ENCODE measurements around the gene F9. TPM values are rescaled to one million over a fixed set of nuclear protein-coding genes. Genes with fewer than 3 reads are reported as not detected.
A peak's percentile ranks its signal among the peaks of the same experiment; 100 is the strongest.
"Not testable (repeated sequence)": the region's sequence is repeated elsewhere in the genome, so short reads cannot be mapped to it uniquely, and the experiment has no call there.

Gene F9
- total and polyA plus RNA-seq, 10 of the 15 experiments (the other 5 are each of a cell fraction or from before 2014, with no cell fraction given), result 0.18 TPM; not detected in 9

DNA sequence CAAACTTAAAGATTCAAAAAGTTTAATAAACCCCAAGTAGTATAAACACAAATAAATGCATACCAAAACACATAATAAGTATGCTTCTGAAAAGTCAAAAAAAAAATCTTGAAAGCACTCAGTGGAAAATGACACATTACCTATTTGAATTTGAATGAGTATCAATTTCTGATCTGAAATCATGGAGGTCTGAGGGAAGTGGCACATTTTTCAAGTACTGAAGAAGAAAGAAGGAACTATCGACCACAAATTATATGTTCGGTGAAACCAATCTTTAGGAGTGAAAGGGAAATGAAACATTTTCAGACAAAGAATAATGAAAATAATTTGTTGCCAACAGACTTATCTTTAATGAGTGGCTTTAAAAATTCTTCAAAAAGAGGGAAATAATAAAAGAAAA, 12.1 kb upstream of the F9 start:
- H3K4me2 ChIP-seq (ENCODE audit: control insufficient read depth, insufficient read depth), result no peak overlapping the region
- BruUV-seq (replicated peaks), result no TSS peak
- no peak for FAIRE-seq
- no peaks in the 10 kb centered on the region for H3K9me3 ChIP-seq (replicated peaks; ENCODE audit: control insufficient read depth, insufficient read depth, low read length)
- ChIA-PET SMC1A (ENCODE audit: uncharacterized antibody, unreplicated experiment) (no interaction called here), POLR2A (no interaction called here), CTCF (interaction anchor here (1.2 kb wide), 1 partner anchor 65 kb away, joined by 3 read pairs; no protein-coding TSS in a partner anchor), RAD21 (ENCODE audit: unreplicated experiment) (no interaction called here)
- TF ChIP-seq BACH1 (IDR thresholded peaks at IDR 0.05; ENCODE audit: borderline replicate concordance), result no peak
- peak in 1 of 2 experiments; percentile 22; a peak in 1 of 4 replicates for TF ChIP-seq IKZF2 (IDR thresholded peaks at IDR 0.05)
- no peak for TF ChIP-seq ZNF207 (IDR thresholded peaks at IDR 0.05; ENCODE audit: borderline replicate concordance)
- TF ChIP-seq SPI1 (IDR thresholded peaks at IDR 0.05; ENCODE audit: borderline replicate concordance, insufficient read depth, low read depth, low read length), result peak; percentile 11; the same call in 1 of the 2 replicates
- TF ChIP-seq MTA2 (IDR thresholded peaks at IDR 0.05; ENCODE audit: low read depth), result peak; percentile 51; the same call in 1 of the 2 replicates
- H3K4me1 ChIP-seq (ENCODE audit: control insufficient read depth, insufficient read depth, low read length), result no peaks in the 10 kb centered on the region
- H3K79me2 ChIP-seq (ENCODE audit: control insufficient read depth, insufficient read depth, low read length), result no peaks in the 10 kb centered on the region
- H2AFZ ChIP-seq (ENCODE audit: control insufficient read depth, low read depth, low read length), result no peak overlapping the region
- 51% methylated on average over 2 of the region's 2 CpGs for WGBS (ENCODE audit: insufficient coverage, insufficient replicate concordance, low lambda C conversion rate, missing lambda C conversion rate)
- DNase-seq (ENCODE audit: low read depth, low spot score), result no peak
- H4K20me1 ChIP-seq (ENCODE audit: control insufficient read depth, insufficient read depth), result no peaks in the 10 kb centered on the region
- H3K27ac ChIP-seq (ENCODE audit: control insufficient read depth, insufficient read depth), result no peak overlapping the region
- H3K36me3 ChIP-seq (ENCODE audit: control insufficient read depth in 2 of 2, insufficient read depth in 2 of 2, low read length in 1 of 2), result no peaks in the 10 kb centered on the region
- ATAC-seq, result peak; percentile 69
- H3K9ac ChIP-seq (ENCODE audit: control insufficient read depth, insufficient read depth, low read length), result no peak overlapping the region
- H3K27me3 ChIP-seq (replicated peaks in 1 of 2; ENCODE audit: control insufficient read depth in 2 of 2, insufficient read depth in 2 of 2, low read length in 1 of 2), result no peaks in the 10 kb centered on the region
- no peak overlapping the region for H3K4me3 ChIP-seq
- in situ Hi-C loops (cut with MboI) (no loop called here), intact Hi-C loops (cut with micrococcal nuclease; ENCODE audit: unreplicated experiment) (no loop called here)

DNA sequence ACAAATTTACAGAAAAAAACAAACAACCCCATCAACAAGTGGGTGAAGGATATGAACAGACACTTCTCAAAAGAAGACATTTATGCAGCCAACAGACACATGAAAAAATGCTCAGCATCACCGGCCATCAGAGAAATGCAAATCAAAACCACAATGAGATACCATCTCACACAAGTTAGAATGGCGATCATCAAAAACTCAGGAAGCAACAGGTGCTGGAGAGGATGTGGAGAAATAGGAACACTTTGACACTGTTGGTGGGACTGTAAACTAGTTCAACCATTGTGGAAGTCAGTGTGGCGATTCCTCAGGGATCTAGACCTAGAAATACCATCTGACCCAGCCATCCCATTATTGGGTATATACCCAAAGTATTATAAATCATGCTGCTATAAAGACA, 1.7 kb upstream of the F9 start:
- H3K27ac ChIP-seq (ENCODE audit: control insufficient read depth, insufficient read depth); H3K4me2 ChIP-seq (ENCODE audit: control insufficient read depth, insufficient read depth); in situ Hi-C loops (cut with MboI); H3K27me3 ChIP-seq (replicated peaks in 1 of 2; ENCODE audit: control insufficient read depth in 2 of 2, insufficient read depth in 2 of 2, low read length in 1 of 2); intact Hi-C loops (cut with micrococcal nuclease; ENCODE audit: unreplicated experiment); FAIRE-seq; CTCF ChIA-PET; SMC1A ChIA-PET (ENCODE audit: uncharacterized antibody, unreplicated experiment); H3K9me3 ChIP-seq (replicated peaks; ENCODE audit: control insufficient read depth, insufficient read depth, low read length); RAD21 ChIA-PET (ENCODE audit: unreplicated experiment); H3K9ac ChIP-seq (ENCODE audit: control insufficient read depth, insufficient read depth, low read length); ATAC-seq; DNase-seq (ENCODE audit: low read depth, low spot score); H4K20me1 ChIP-seq (ENCODE audit: control insufficient read depth, insufficient read depth); BruUV-seq (replicated peaks); POLR2A ChIA-PET; H2AFZ ChIP-seq (ENCODE audit: control insufficient read depth, low read depth, low read length); H3K36me3 ChIP-seq (ENCODE audit: control insufficient read depth in 2 of 2, insufficient read depth in 2 of 2, low read length in 1 of 2); H3K79me2 ChIP-seq (ENCODE audit: control insufficient read depth, insufficient read depth, low read length); H3K4me3 ChIP-seq; H3K4me1 ChIP-seq (ENCODE audit: control insufficient read depth, insufficient read depth, low read length): not testable (repeated sequence)
- 16% methylated on average over 3 of the region's 3 CpGs for WGBS (ENCODE audit: insufficient coverage, insufficient replicate concordance, low lambda C conversion rate, missing lambda C conversion rate)
